ENCODE data around the gene KPNA1.

Gene KPNA1

DNA sequence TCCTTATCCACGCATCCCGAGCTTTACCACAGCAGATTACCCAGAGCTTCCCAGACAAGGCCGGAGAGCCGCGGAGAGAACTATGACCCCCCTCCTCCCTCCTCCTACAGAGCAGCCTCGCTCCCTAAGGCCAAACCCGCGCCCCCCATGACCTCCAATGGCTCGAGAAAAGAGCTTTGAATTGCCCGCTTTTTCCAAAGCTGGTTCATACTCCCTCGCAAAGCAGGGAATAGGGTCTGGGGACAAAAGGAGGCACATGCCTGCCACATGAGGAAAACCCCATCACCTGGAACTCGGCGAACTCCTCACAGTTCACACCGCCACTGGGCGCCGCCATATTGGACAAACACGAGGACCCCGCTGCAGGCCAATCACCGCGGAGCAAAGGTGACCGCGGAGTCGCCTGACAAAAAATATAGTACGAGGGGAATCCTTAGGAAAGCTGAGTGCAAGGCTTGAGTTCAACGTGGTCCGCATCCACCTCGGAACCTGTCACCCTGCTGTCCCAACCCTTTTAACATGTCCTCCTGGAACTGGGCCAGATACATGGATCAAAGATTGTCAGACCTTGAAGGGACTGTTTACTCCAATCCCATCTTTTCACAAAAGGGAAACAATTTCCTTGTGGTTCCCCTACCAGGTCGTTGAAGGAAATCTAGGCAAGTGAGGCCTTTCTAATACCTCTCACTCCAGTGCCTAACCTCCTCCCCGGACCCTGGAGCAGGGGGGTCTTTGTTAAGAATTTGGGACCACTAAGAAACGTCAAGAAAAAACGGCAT is 131.7 kb downstream of the KPNA1 start, which contains the start of gene MIX23:
TSS of gene MIX23 (minus strand) at position 344 of the 779 bp plus-strand sequence. CDS start at position 337, 7 bp downstream.
- peak; percentile 74 for DNase-seq (ENCODE audit: low read depth)

DNA sequence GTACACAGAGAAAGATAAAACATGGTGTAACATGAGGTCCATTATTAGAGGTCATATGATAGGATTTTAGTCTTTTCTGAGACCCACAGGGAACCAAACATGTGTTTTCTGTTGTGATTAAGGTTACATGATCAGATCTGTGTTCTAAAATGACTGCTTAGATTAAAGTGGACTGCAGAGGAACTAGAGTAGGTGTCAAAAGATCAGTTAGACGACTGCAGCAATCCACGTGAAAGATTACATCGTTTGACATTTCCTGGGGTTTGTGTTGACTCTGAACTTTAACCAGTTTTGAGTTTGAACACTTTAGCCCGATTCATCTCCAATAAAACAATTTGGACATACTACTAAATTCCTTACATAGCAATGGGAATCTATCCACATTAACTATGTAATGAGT is 136.8 kb downstream of the KPNA1 start:
- no peak for DNase-seq (ENCODE audit: low read depth)

DNA sequence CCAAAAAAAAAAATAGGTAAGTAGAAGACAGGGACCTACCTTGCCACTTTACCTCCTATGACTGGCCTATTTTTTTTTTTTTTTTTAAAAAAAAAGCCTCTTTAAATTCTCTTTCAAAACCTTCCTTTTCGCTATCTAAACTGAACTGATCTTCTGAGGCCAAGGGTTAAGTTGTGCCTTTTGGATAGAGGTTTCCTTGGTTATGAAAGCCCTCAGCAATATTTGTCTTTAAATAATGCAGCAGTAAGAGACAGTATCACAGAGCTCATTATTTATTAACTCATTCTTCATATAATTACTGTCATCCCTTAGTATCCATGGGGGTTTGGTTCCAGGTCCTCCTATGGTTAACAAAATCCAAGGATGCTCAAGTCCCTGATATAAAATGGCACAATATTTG is 140.7 kb downstream of the KPNA1 start:
- DNase-seq (ENCODE audit: low read depth), result no peak

Data from activated T-helper 9 cell treated with anti-CD3 and anti-CD28 coated beads, Interleukin-2, amount 50 U/mL, for 16 hours (primary cell).